HCT116 (cell line): ENCODE measurements around the gene UFSP2.

ENCODE experiments used
- CBX3 ChIP-seq: IDR thresholded peaks from 2 replicates; pipeline ENCODE4 v1.6.1; 2012; ENCODE audit warnings: low read depth
- EZH2phosphoT487 ChIP-seq: fragments of 200-600 bp; IDR thresholded peaks from 2 replicates; pipeline ENCODE4 v1.6.1; 2018; ENCODE audit warnings: antibody characterized with exemption, borderline replicate concordance
- JUND ChIP-seq: IDR thresholded peaks from 2 replicates; pipeline ENCODE4 v1.6.1; 2012
- POLR2A ChIP-seq: IDR thresholded peaks from 2 replicates; pipeline ENCODE4 v1.7.0; 2011; ENCODE audit warnings: borderline replicate concordance; ENCODE audit not compliant: insufficient read depth, insufficient read length; ENCODE audit errors: extremely low read depth
- POLR2AphosphoS5 ChIP-seq: IDR thresholded peaks from 2 replicates; pipeline ENCODE4 v1.6.1; 2011; ENCODE audit warnings: mild to moderate bottlenecking, low read depth, low read length, moderate library complexity
- TF ChIP-seq, protein P1 (sequence below): IDR thresholded peaks from 2 replicates; pipeline ENCODE4 v1.6.1; 2012
- TF ChIP-seq, protein P2 (sequence below): IDR thresholded peaks from 2 replicates; pipeline ENCODE4 v1.6.1; 2011; ENCODE audit warnings: mild to moderate bottlenecking, low read length, moderate library complexity; ENCODE audit not compliant: insufficient replicate concordance; ENCODE audit errors: extremely low read depth
- TF ChIP-seq, protein P3 (sequence below), 3 experiments: fragments of 200-600 bp in 1 of 3; sonication (generic) in 1 of 3; IDR thresholded peaks in 2 of 3; conservative IDR thresholded peaks in 1 of 3; 2 replicates each; pipeline ENCODE4 v1.5.1; 2012 to 2017; ENCODE audit warnings: low read depth in 2 of 3, low read length in 2 of 3, antibody characterized with exemption in 1 of 3, borderline replicate concordance in 1 of 3, control low read depth in 1 of 3, mild to moderate bottlenecking in 1 of 3, mixed read lengths in 1 of 3, mixed run types in 1 of 3, moderate library complexity in 1 of 3; ENCODE audit not compliant: insufficient read depth in 1 of 3

DNA sequence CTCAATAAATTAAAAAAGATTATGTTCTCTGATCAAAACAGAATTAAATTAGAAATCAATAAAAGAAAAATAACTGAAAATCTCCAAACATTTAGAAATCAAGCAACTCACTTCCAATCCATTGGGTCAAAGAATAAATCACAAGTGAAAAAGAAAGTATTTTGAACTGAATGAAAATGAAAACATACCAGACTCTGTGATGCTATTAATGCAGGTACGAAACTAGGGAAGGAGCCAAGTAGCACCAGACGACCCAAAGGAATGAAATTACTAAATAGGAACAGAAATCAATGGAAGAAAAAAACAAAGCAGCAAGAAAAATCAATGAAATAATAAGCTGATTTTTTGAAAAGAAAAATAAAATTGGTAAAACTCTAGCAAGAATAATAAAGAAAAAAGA, 30.4 kb upstream of the UFSP2 start:
- TF ChIP-seq EZH2phosphoT487 = no peak
- TF ChIP-seq, protein P1, sequence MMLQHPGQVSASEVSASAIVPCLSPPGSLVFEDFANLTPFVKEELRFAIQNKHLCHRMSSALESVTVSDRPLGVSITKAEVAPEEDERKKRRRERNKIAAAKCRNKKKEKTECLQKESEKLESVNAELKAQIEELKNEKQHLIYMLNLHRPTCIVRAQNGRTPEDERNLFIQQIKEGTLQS = no peak
- TF ChIP-seq POLR2AphosphoS5 = no peak
- no peak for TF ChIP-seq JUND
- TF ChIP-seq, protein P2, sequence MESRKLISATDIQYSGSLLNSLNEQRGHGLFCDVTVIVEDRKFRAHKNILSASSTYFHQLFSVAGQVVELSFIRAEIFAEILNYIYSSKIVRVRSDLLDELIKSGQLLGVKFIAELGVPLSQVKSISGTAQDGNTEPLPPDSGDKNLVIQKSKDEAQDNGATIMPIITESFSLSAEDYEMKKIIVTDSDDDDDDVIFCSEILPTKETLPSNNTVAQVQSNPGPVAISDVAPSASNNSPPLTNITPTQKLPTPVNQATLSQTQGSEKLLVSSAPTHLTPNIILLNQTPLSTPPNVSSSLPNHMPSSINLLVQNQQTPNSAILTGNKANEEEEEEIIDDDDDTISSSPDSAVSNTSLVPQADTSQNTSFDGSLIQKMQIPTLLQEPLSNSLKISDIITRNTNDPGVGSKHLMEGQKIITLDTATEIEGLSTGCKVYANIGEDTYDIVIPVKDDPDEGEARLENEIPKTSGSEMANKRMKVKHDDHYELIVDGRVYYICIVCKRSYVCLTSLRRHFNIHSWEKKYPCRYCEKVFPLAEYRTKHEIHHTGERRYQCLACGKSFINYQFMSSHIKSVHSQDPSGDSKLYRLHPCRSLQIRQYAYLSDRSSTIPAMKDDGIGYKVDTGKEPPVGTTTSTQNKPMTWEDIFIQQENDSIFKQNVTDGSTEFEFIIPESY = no peak
- TF ChIP-seq POLR2A = no peak
- TF ChIP-seq CBX3 = no peak
- TF ChIP-seq, protein P3, sequence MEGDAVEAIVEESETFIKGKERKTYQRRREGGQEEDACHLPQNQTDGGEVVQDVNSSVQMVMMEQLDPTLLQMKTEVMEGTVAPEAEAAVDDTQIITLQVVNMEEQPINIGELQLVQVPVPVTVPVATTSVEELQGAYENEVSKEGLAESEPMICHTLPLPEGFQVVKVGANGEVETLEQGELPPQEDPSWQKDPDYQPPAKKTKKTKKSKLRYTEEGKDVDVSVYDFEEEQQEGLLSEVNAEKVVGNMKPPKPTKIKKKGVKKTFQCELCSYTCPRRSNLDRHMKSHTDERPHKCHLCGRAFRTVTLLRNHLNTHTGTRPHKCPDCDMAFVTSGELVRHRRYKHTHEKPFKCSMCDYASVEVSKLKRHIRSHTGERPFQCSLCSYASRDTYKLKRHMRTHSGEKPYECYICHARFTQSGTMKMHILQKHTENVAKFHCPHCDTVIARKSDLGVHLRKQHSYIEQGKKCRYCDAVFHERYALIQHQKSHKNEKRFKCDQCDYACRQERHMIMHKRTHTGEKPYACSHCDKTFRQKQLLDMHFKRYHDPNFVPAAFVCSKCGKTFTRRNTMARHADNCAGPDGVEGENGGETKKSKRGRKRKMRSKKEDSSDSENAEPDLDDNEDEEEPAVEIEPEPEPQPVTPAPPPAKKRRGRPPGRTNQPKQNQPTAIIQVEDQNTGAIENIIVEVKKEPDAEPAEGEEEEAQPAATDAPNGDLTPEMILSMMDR (IDR thresholded peaks at IDR 0.05 in 2 of 3, conservative IDR thresholded peaks at IDR 0.05 in 1 of 3; ENCODE audit: borderline replicate concordance in 1 of 3, insufficient read depth in 1 of 3, low read depth in 2 of 3, low read length in 2 of 3) = no peak
